ENCODE data around the gene RNFT2. TPM values are rescaled to one million over a fixed set of nuclear protein-coding genes. Genes with fewer than 3 reads are reported as not detected.

The RNFT2 gene
- total RNA-seq, 4 donors from 2014 or later: 0.55 TPM; not detected in 3

GRCh38 chr12:116887244-116887643 is 149.1 kb downstream of the RNFT2 start:
- DNase-seq (no peak), ATAC-seq (no peak)
- no peaks in the 10 kb centered on the region for H3K9me3 ChIP-seq
- H3K4me1 ChIP-seq: peaks cover 0 to 2% of the 10 kb centered on the region in 2 donors
- intact Hi-C loops (cut with DNase I; ENCODE audit: low total_unique reads): no loop called here
- peaks cover 2 to 8% (median 6%) of the 10 kb centered on the region in 3 donors for H3K27me3 ChIP-seq
- no peak overlapping the region for H3K4me3 ChIP-seq
- TF ChIP-seq POLR2A (IDR thresholded peaks at IDR 0.05): no peak
- TF ChIP-seq, protein P1, sequence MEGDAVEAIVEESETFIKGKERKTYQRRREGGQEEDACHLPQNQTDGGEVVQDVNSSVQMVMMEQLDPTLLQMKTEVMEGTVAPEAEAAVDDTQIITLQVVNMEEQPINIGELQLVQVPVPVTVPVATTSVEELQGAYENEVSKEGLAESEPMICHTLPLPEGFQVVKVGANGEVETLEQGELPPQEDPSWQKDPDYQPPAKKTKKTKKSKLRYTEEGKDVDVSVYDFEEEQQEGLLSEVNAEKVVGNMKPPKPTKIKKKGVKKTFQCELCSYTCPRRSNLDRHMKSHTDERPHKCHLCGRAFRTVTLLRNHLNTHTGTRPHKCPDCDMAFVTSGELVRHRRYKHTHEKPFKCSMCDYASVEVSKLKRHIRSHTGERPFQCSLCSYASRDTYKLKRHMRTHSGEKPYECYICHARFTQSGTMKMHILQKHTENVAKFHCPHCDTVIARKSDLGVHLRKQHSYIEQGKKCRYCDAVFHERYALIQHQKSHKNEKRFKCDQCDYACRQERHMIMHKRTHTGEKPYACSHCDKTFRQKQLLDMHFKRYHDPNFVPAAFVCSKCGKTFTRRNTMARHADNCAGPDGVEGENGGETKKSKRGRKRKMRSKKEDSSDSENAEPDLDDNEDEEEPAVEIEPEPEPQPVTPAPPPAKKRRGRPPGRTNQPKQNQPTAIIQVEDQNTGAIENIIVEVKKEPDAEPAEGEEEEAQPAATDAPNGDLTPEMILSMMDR (IDR thresholded peaks at IDR 0.05 in 4 of 5, conservative IDR thresholded peaks at IDR 0.05 in 1 of 5): no peak
- in situ Hi-C loops (cut with MboI; ENCODE audit: low sequenced_read_pairs in 4 of 4): no loop called here
- no peaks in the 10 kb centered on the region for H3K36me3 ChIP-seq
- no peak overlapping the region for H3K27ac ChIP-seq

DNA sequence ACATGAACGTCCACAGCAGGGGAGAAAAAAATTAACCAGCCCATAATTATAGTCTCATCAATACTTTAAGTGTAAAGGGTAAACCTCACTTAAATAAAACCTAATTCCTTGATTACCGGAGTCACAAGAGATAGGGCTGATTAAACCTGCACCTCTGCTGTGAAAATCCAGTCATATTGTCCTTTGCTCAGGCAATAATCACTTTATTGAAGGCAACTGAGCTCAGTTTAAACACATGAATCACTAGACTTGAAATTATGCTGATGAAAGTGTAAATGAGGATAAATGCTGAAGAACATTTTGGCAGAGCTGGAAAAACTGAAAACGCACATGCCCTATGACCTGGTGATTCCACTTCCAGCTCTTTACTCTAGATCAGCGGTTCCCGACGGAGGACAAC is 149.8 kb downstream of the RNFT2 start:
- no peak overlapping the region for H3K4me3 ChIP-seq
- no peaks in the 10 kb centered on the region for H3K36me3 ChIP-seq
- no peaks in the 10 kb centered on the region for H3K4me1 ChIP-seq
- peaks cover 0 to 6% (median 2%) of the 10 kb centered on the region in 3 donors for H3K27me3 ChIP-seq
- H3K9me3 ChIP-seq: no peaks in the 10 kb centered on the region
- DNase-seq (no peak), ATAC-seq (no peak)
- in situ Hi-C loops (cut with MboI; ENCODE audit: low sequenced_read_pairs in 4 of 4) (no loop called here), intact Hi-C loops (cut with DNase I; ENCODE audit: low total_unique reads) (no loop called here)
- H3K27ac ChIP-seq: no peak overlapping the region
- TF ChIP-seq, protein P1 (IDR thresholded peaks at IDR 0.05 in 4 of 5, conservative IDR thresholded peaks at IDR 0.05 in 1 of 5): no peak
- TF ChIP-seq POLR2A (IDR thresholded peaks at IDR 0.05): no peak

- no peaks in the 10 kb centered on the region for H3K4me1 ChIP-seq
- TF ChIP-seq POLR2A (IDR thresholded peaks at IDR 0.05): no peak
- TF ChIP-seq, protein P1 (IDR thresholded peaks at IDR 0.05 in 4 of 5, conservative IDR thresholded peaks at IDR 0.05 in 1 of 5): no peak
- in situ Hi-C loops (cut with MboI; ENCODE audit: low sequenced_read_pairs in 4 of 4) (no loop called here), intact Hi-C loops (cut with DNase I; ENCODE audit: low total_unique reads) (no loop called here)
- no peaks in the 10 kb centered on the region for H3K9me3 ChIP-seq
- no peak overlapping the region for H3K27ac ChIP-seq
- DNase-seq (no peak), ATAC-seq (no peak)
- no peak overlapping the region for H3K4me3 ChIP-seq
- peaks cover 0 to 4% (median 0%) of the 10 kb centered on the region in 3 donors for H3K27me3 ChIP-seq
- no peaks in the 10 kb centered on the region for H3K36me3 ChIP-seq
These were observed 152.2 kb downstream of the RNFT2 start for GRCh38 chr12:116890330-116890729.

DNA sequence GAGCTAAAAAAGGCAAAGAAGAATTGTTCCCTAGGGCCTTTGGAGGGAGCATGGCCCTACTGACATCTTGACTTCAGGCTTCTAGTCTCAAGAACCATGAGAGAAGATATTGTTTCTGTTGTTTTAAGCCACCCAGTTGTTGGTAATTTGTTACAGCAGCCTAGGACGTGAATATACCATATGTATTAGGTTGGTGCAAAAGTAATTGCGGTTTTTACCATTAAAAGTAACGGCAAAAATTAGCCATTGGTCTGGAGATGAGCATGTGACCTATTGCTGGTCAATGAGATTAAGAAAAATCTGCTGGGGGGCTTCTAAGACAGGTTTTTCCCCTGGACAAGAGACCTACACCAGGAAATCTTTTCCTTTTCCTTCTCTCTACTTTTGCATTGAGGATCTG is 152.9 kb downstream of the RNFT2 start:
- TF ChIP-seq POLR2A (IDR thresholded peaks at IDR 0.05): no peak
- TF ChIP-seq, protein P1 (IDR thresholded peaks at IDR 0.05 in 4 of 5, conservative IDR thresholded peaks at IDR 0.05 in 1 of 5): no peak
- H3K36me3 ChIP-seq: no peaks in the 10 kb centered on the region
- no peaks in the 10 kb centered on the region for H3K9me3 ChIP-seq
- DNase-seq: no peak
- intact Hi-C loops (cut with DNase I; ENCODE audit: low total_unique reads) (no loop called here), in situ Hi-C loops (cut with MboI; ENCODE audit: low sequenced_read_pairs in 4 of 4) (no loop called here)
- no peak overlapping the region for H3K27ac ChIP-seq
- peaks cover 0 to 4% (median 0%) of the 10 kb centered on the region in 3 donors for H3K27me3 ChIP-seq
- no peaks in the 10 kb centered on the region for H3K4me1 ChIP-seq
- H3K4me3 ChIP-seq: no peak overlapping the region
- no peak for ATAC-seq
